HepG2 (cell line): ENCODE measurements around the gene SLC2A4. TPM values are rescaled to one million over a fixed set of nuclear protein-coding genes. Genes with fewer than 3 reads are reported as not detected.
A peak's percentile ranks its signal among the peaks of the same experiment; 100 is the strongest.

Source experiments
- CHD4 ChIP-seq: fragments of 200-600 bp; sonication (generic); IDR thresholded peaks from 2 replicates; pipeline ENCODE4 v1.7.0; 2017; ENCODE audit warnings: mild to moderate bottlenecking, low read length, borderline replicate concordance
- DRAP1 ChIP-seq: IDR thresholded peaks from 2 replicates; pipeline ENCODE4 v1.6.1; 2016; ENCODE audit warnings: missing genetic modification reagents, missing compliant biosample characterization
- HDAC1 ChIP-seq: sonication (generic); formaldehyde crosslinking; IDR thresholded peaks from 2 replicates; pipeline ENCODE4 v1.5.1; 2020; ENCODE audit warnings: mild to moderate bottlenecking, missing genetic modification reagents
- HNF4A ChIP-seq: sonication (generic); formaldehyde crosslinking; IDR thresholded peaks from 2 replicates; pipeline ENCODE4 v1.4.0; 2020; ENCODE audit warnings: missing genetic modification reagents
- KLF6 ChIP-seq: IDR thresholded peaks from 2 replicates; pipeline ENCODE4 v1.8.0; 2016; ENCODE audit warnings: missing biosample characterization, missing genetic modification reagents
- MBNL3 ChIP-seq: fragments of 250-450 bp; sonication (Bioruptor Pico); conservative IDR thresholded peaks from 2 replicates; pipeline ENCODE4 v1.8.0; 2022; ENCODE audit warnings: mild to moderate bottlenecking, inconsistent platforms
- MIXL1 ChIP-seq: IDR thresholded peaks from 2 replicates; pipeline ENCODE4 v1.6.1; 2016
- NKX3-1 ChIP-seq: sonication (generic); formaldehyde crosslinking; IDR thresholded peaks from 2 replicates; pipeline ENCODE4 v1.5.0; 2020; ENCODE audit warnings: missing genetic modification reagents
- NR0B2 ChIP-seq: sonication (generic); formaldehyde crosslinking; IDR thresholded peaks from 2 replicates; pipeline ENCODE4 v1.4.0; 2020; ENCODE audit warnings: mild to moderate bottlenecking, missing genetic modification reagents
- RAD51 ChIP-seq: fragments of 450-650 bp; IDR thresholded peaks from 2 replicates; pipeline ENCODE4 v1.6.1; 2016; ENCODE audit warnings: borderline replicate concordance
- RXRA ChIP-seq: sonication (generic); formaldehyde crosslinking; IDR thresholded peaks from 2 replicates; pipeline ENCODE4 v1.5.1; 2020; ENCODE audit warnings: missing genetic modification reagents
- SPEN ChIP-seq: sonication (generic); formaldehyde crosslinking; IDR thresholded peaks from 2 replicates; pipeline ENCODE4 v1.5.1; 2020; ENCODE audit warnings: low read depth, mild to moderate bottlenecking, missing genetic modification reagents
- THAP11 ChIP-seq: IDR thresholded peaks from 2 replicates; pipeline ENCODE4 v1.6.1; 2016; ENCODE audit warnings: missing biosample characterization, missing genetic modification reagents
- ZBTB10 ChIP-seq: sonication (generic); formaldehyde crosslinking; IDR thresholded peaks from 2 replicates; pipeline ENCODE4 v1.4.0; 2020; ENCODE audit warnings: missing genetic modification reagents, borderline replicate concordance
- ZBTB7B ChIP-seq: sonication (generic); formaldehyde crosslinking; IDR thresholded peaks from 2 replicates; pipeline ENCODE4 v1.4.0; 2020; ENCODE audit warnings: missing genetic modification reagents
- ZFY ChIP-seq: sonication (generic); formaldehyde crosslinking; IDR thresholded peaks from 2 replicates; pipeline ENCODE4 v1.4.0; 2020; ENCODE audit warnings: missing genetic modification reagents
- ZNF24 ChIP-seq: fragments of 450-650 bp; IDR thresholded peaks from 2 replicates; pipeline ENCODE4 v1.6.1; 2017; ENCODE audit warnings: antibody characterized with exemption, mild to moderate bottlenecking
- ZNF281 ChIP-seq: sonication (generic); formaldehyde crosslinking; IDR thresholded peaks from 2 replicates; pipeline ENCODE4 v1.4.0; 2020; ENCODE audit warnings: missing genetic modification reagents, borderline replicate concordance
- ZNF3 ChIP-seq: IDR thresholded peaks from 2 replicates; pipeline ENCODE4 v1.7.0; 2017; ENCODE audit warnings: inconsistent platforms
- ZNF34 ChIP-seq: sonication (generic); formaldehyde crosslinking; IDR thresholded peaks from 2 replicates; pipeline ENCODE4 v1.4.0; 2020; ENCODE audit warnings: mild to moderate bottlenecking, missing genetic modification reagents, borderline replicate concordance
- ZNF567 ChIP-seq: sonication (generic); formaldehyde crosslinking; IDR thresholded peaks from 2 replicates; pipeline ENCODE4 v1.8.1; 2023; ENCODE audit warnings: mild to moderate bottlenecking, missing genetic modification reagents, borderline replicate concordance
- ZNF619 ChIP-seq: sonication (generic); formaldehyde crosslinking; IDR thresholded peaks from 2 replicates; pipeline ENCODE4 v1.4.0; 2020; ENCODE audit warnings: mild to moderate bottlenecking, missing genetic modification reagents
- ZNF784 ChIP-seq: sonication (generic); formaldehyde crosslinking; IDR thresholded peaks from 2 replicates; pipeline ENCODE4 v1.5.1; 2020; ENCODE audit warnings: missing genetic modification reagents, mild to moderate bottlenecking, borderline replicate concordance
- ZZZ3 ChIP-seq: sonication (generic); formaldehyde crosslinking; IDR thresholded peaks from 2 replicates; pipeline ENCODE4 v1.4.0; 2020; ENCODE audit warnings: missing genetic modification reagents, mild to moderate bottlenecking, borderline replicate concordance
- polyA plus RNA-seq, 8 experiments: library from polyadenylated mRNA; depleted of rRNA in 3 of 8; stranded (reverse) in 7 of 8; unstranded in 1 of 8; fragments of >200 nt; fragmentation: Illumina TruSeq in 4 of 8; extraction: Trizol in 4 of 8; gene quantifications; 2 replicates each; pipeline versions ENCODE4 v1.2.1 to v1.2.3, GENCODE V29; 2011 to 2016; ENCODE audit warnings: low read depth in 4 of 8, missing spikeins in 1 of 8, mixed read lengths in 1 of 8; ENCODE audit not compliant: insufficient read depth in 1 of 8
- total RNA-seq, 5 experiments: library from RNA; depleted of rRNA; stranded (reverse); fragments of >200 nt; fragmentation: Illumina TruSeq; extraction: Trizol; gene quantifications; 2 replicates each; pipeline ENCODE4 v1.2.3, GENCODE V29; 2016; ENCODE audit warnings: low read depth in 1 of 5

The SLC2A4 gene
- total and polyA plus RNA-seq, 2 of the 13 experiments (the other 11 are each of a cell fraction or from before 2014, with no cell fraction given) = 4.9 to 5.8 TPM

- TF ChIP-seq ZNF3 (CRISPR knock-in tag) (no peak), ZFY (CRISPR knock-in tag) (peak; percentile 37; the same call in 1 of the 2 replicates), KLF6 (CRISPR knock-in tag) (0 out of 2 replicates have a peak, but pooled peaks have one; percentile 23), ZBTB10 (no peak), HNF4A (no peak), NKX3-1 (CRISPR knock-in tag) (no peak), DRAP1 (CRISPR knock-in tag) (0 out of 2 replicates have a peak, but pooled peaks have one; percentile 10), ZNF784 (CRISPR knock-in tag) (no peak), CHD4 (no peak), RAD51 (no peak), ZNF24 (no peak), MBNL3 (CRISPR knock-in tag) (no peak), HDAC1 (CRISPR knock-in tag) (0 out of 2 replicates have a peak, but pooled peaks have one; percentile 18), MIXL1 (CRISPR knock-in tag) (no peak), NR0B2 (CRISPR knock-in tag) (no peak), RXRA (CRISPR knock-in tag) (no peak), ZNF567 (CRISPR knock-in tag) (no peak), ZNF281 (CRISPR knock-in tag) (no peak), ZNF34 (CRISPR knock-in tag) (no peak), ZZZ3 (CRISPR knock-in tag) (no peak), ZNF619 (CRISPR knock-in tag) (no peak), SPEN (CRISPR knock-in tag) (no peak), ZBTB7B (CRISPR knock-in tag) (no peak), THAP11 (CRISPR knock-in tag) (peak; percentile 19; the same call in 1 of the 2 replicates)
Measured at GRCh38 chr17:7308625-7309433, 27.3 kb downstream of the SLC2A4 start (continued).
